Measurements from ENCODE around the gene PER1.

DNA sequence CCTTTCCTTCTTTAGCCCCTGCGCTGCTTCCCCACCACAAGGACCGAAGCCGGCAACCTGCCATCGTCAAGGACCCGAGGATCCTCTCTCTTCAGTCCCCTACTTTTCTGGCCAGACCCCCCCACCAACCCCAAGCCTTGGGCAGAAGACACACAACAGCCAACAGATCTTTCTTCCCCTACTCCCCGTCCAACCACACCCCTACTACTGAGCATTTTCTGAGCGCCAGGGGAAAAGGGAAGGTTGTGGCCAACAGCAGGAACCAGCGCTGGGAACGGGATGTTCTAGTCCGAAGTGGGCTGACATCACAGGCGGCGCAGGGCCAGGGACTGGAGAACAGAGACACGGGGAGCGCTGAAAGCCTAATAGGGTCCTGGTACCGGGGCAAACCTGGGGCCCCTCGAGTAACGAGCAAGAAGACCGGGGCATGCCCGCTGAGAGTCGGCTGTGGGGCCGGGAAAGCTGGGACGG lies 528 bp downstream of the PER1 start:
- TF ChIP-seq TAF1 (IDR thresholded peaks at IDR 0.05; ENCODE audit: low read depth, low read length): no peak
- no peak for TF ChIP-seq POLR2A (IDR thresholded peaks at IDR 0.05; ENCODE audit: low read depth, low read length)

Measured in GM12891 (cell line).